Fibroblast of mammary gland (primary cell): ENCODE results near the gene GRIK3.

ENCODE experiments used
- DNase-seq: peaks from one replicate; pipeline ENCODE4 v3.0.0-alpha.2; 2010; ENCODE audit warnings: low read depth
- H3K4me3 ChIP-seq: 2 replicates; pipeline ENCODE4 v1.5.1; 2011; ENCODE audit warnings: low read depth, mild to moderate bottlenecking, low read length, moderate library complexity; ENCODE audit not compliant: control insufficient read depth
- CTCF ChIP-seq: conservative IDR thresholded peaks from 2 replicates; pipeline ENCODE4 v1.5.1; 2011; ENCODE audit warnings: low read depth, low read length, inconsistent platforms; ENCODE audit not compliant: control insufficient read depth, insufficient read depth

The GRIK3 gene

GRCh38 chr1:36965275-36966159 lies 68.8 kb downstream of the GRIK3 start:
- H3K4me3 ChIP-seq: no peak overlapping the region
- no peak for DNase-seq
- TF ChIP-seq CTCF: no peak

- no peak for DNase-seq
- no peak overlapping the region for H3K4me3 ChIP-seq
- TF ChIP-seq CTCF: no peak
Observed at GRCh38 chr1:36964830-36965229, 69.5 kb downstream of the GRIK3 start.

GRCh38 chr1:36963006-36963405 lies 71.3 kb downstream of the GRIK3 start:
- no peak for DNase-seq
- H3K4me3 ChIP-seq: no peak overlapping the region
- TF ChIP-seq CTCF: no peak

GRCh38 chr1:36961062-36961615 lies 73.2 kb downstream of the GRIK3 start:
- no peak for TF ChIP-seq CTCF
- no peak for DNase-seq
- H3K4me3 ChIP-seq: no peak overlapping the region

GRCh38 chr1:36956570-36956969 lies 77.7 kb downstream of the GRIK3 start:
- TF ChIP-seq CTCF: no peak
- no peak for DNase-seq
- H3K4me3 ChIP-seq: no peak overlapping the region

- no peak overlapping the region for H3K4me3 ChIP-seq
- no peak for TF ChIP-seq CTCF
- DNase-seq: no peak
Observed at GRCh38 chr1:36955016-36955415, 79.3 kb downstream of the GRIK3 start.
